Measurements from ENCODE around the gene KAT7.

KAT7 gene

DNA sequence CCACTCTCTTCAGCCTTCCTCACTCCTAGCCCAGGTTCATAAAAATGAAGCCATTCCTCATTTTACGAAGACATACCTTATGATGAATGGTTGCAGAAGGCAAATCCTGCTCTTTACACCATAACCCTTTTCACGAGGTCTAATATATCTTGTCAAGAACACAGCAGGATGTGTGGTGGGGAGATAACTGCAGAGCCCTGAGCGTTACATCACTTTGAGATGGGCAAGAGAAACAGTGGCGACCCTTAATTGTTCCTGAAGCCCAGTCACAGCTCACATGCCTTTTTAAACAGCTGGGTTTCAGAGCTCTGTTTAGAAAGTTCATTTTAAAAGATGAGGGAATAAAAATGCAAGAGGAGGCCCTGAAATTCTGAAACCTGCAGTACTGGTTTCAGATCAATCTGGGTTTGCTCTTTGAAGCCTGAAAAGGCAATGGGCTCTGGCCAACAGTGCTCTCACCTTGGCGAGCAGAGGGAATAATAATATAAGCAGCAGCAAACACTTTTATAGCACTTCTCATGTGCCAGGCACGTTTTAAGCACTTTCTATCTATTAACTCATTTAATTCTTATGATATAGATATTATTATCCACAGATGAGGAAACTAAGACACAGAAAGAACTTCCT, 27.4 kb upstream of the KAT7 start:
- DNase-seq (ENCODE audit: low read depth in 2 of 2) = no peak

DNA sequence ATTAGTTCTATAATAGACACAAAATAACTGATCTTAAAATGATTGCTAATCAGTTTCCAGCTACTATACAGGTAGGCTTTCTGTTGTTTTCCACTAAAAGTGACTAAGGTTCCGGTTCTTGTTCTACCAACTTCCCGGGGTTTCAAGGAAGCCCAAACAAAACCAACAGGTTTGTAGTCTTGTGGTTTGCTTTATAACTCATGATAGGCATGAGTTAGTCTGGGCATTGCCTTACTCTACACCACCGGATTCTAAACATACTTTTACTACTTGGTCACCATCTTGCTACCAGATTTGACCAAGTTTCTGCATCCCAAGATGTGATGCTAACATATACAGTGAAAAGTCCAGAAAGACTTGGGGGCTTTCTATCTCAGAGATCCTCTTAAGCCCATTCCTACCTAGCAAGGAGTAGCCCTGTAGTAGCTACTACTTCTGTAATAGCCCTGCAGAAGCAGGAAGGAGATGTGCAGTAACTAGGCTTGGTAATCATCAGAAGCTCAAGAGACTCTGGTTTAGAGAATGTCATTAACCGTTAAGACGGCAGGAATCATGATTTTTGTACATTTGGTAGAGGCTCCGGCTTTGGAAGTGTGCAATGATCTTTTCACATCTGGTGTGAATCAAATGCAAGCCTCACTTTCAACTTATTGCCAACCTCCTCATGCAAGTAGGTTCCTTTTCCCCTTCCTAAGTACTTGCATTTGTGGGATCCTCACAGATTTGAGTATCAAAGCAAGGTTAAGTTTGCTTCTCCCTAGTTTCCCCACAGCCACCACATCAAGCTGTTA, 26.1 kb upstream of the KAT7 start:
- DNase-seq (ENCODE audit: low read depth in 2 of 2) = no peak

DNA sequence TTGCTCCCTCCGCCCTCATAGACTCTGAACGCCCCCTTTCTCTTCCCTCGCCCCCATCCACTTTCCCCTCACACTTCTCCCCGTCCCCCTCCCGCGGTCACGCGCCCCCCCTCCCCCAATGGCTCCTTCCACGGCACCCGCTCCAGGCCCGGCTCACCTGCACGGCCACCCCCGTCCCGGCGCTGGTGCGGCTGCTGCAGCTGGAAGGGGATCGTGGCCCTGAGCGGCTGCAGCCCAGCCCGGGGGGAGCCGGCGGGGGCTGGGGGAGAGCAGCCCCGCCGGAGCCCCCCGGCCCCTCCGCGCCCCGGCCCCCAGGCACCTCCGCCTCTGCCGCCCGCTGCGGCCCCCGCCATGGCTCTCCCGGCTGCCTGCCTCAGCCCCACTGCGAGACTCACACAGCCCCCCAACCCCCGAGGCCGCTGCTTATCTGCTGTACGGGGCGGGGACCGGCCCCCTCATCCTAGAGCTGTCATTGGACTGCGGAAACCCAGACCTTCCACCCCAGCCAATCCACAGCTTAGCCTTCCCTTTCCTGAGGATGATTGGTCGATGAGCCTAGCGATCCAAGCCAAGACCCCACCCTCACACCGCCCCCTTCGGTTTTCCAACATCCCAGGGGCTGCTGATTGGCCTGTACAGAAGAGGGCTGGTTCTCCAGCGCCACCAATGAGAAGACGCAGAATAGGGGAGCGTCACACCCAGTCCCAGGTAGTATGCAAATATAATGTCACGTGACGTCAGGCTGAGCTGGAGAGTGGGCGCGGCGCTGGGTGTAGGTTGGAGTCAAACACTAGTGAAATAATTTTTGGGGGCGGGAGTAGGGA, 24.5 kb upstream of the KAT7 start, which contains the start of gene FAM117A:
Gene FAM117A, minus strand, starts transcription at position 397 of the 824 bp plus-strand sequence. Its CDS starts 44 bp downstream, at position 353.
- peak; percentile 93 to 94 for DNase-seq (ENCODE audit: low read depth in 2 of 2)

DNA sequence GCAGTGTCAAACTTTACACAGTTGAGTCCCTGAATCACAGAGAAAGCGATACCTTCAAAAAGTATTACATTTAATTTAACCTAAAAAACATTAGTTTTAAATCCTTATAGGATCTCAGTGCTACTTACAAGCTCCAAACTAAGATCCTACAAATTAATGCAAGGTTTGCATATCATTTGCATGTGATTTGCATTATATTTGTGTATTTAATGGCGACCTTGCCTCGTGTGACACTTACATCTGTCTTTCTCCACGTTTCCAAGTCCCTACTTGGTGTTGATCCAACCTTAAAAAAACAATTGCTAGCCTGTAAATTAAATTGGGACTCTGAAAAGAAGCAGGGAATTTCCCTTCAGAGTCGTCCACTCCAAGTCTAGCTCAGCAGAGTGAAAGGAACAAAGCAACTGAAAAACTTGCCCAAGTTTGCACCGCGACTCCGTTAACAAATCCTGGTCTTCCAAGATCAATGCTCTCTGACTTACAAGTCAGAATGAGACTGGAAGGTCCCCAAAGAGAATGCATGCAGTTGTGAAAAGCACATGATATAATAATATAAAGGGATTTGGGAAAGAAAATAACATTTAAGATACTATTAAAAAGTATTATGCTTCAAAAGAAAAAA, 23.8 kb upstream of the KAT7 start:
- DNase-seq (ENCODE audit: low read depth in 2 of 2) = no peak

- no peak for DNase-seq (ENCODE audit: low read depth in 2 of 2)
These were observed 21.5 kb upstream of the KAT7 start for GRCh38 chr17:49766918-49767530.

DNA sequence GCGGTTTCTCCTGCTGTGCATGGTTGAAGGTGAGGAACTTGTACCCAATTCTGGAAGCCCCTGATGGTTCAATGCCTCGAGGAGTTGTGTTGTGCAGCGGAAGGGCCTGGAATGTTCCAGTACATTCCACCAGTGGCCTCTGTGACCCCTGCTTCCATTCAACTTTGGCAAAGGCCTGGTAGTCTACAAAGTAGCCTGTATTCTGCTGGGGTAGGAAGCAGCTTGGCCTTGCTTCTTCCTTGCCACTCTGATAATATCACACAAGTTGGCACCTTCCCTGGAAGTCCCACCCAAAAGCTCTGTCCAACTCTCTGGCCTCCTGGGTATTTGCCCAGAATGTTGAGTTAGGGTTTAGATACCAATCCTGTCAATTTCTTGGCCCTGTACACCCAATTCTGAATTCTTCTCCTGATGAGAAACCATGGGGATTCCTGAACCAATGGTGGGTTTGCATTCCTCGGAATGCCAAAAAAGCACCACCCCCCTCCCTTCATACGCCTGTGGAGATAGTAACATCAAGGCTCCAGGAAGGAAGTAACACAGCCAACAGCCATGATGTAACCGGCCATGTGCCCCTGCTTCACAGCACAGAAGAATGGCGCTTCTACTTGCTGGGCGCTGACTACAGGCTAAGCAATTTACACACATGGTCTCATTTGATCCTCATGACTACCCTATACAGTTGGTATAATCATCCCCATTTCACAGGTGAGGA, 12.8 kb upstream of the KAT7 start:
- DNase-seq (ENCODE audit: low read depth in 2 of 2) = no peak

DNA sequence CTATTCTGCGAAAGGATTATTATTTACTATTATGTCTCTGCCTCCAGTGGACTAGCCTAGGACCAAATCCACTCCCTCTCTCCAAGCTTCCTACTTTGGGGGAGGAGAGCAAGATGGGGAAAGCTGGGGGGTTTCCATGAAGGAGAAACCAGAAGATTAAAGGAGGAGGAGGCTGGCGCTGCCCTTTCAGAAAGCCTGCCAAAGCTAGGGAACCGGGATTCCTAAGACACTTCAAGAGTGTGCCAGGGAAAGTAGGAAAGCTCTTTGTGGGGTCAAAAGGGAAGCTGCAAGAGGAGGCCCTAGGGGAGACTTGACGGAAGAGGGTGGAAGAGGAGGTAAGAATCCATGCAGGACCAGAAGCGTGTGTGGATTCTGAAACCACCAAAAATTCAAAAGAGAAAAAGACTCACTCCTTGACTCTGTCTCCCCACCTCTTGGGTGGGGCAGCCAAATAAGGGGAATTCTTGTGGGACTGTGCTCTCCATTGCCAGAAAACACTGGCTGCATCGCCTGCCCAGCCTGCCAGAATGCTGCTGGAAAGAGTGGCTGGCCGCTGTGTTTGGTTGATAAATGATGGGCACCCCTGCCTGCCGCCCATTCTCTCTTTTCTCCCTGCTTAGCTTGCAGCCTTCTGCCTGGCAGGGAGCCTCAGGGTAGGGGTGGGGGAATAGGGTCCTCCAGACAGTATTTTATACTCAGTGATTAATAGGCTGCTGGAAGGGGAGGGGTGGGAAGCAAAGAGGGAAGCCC, 11.8 kb upstream of the KAT7 start:
- no peak for DNase-seq (ENCODE audit: low read depth in 2 of 2)

GRCh38 chr17:49777563-49777962, 10.9 kb upstream of the KAT7 start:
- no peak for DNase-seq (ENCODE audit: low read depth in 2 of 2)

DNA sequence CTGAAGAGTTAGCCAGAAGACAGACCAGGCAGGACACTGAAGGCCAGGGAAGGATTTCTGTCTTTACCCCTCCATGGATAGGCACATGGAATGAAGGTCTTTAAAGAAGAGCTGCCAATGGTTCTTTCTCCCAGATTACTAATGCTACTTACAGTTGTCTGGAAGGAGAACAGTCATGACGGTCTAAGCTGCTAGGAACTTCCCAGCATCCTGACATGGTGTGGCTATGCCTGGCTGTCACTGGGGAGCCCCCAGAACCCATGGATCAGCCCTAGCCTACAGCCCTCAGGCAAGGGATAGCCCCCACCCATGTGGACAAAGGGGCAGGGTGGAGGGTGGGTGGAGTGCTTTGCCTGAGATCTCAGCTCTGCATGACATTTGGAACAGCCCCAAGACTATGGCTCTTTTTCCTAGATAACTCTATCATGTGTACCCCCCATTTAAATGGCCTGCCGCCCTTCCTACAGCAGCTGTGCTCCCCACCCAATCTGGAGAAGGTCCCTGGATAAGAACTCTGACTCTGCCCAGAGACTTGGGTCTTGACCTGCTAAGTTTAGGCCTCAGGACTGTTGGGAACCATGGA, 9.2 kb upstream of the KAT7 start:
- no peak for DNase-seq (ENCODE audit: low read depth in 2 of 2)

DNA sequence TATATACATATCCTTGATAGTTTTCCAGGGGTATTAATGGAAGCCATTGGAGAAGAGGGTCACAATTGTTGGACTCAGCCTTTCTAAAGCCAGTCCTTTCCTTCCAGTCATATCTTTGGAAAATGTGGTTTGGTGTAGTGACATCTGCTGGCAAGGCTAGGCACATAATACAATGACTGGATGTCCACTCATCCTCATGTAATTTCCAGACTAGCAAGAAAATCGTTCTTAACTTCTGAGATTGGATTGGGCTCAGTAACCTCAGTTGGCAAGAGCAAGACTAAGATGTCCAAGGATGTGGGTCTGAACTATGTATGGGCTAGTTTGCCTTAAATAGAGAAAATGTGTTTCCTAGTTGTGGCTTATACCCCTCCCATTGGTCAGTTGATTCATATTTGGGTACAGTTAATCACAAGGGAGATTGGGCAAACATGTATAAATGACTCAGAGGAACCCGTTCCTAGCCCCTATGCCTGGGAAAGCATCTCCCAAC, 8.7 kb upstream of the KAT7 start:
- DNase-seq (ENCODE audit: low read depth in 2 of 2) = peak; percentile 35 to 36

- DNase-seq (ENCODE audit: low read depth in 2 of 2) = no peak
These were observed 5.3 kb upstream of the KAT7 start for GRCh38 chr17:49783071-49783715.

- DNase-seq (ENCODE audit: low read depth in 2 of 2) = no peak
These were observed 4.7 kb upstream of the KAT7 start for GRCh38 chr17:49783791-49784190.

GRCh38 chr17:49784636-49785035, 3.8 kb upstream of the KAT7 start:
- DNase-seq (ENCODE audit: low read depth in 2 of 2) = no peak

DNA sequence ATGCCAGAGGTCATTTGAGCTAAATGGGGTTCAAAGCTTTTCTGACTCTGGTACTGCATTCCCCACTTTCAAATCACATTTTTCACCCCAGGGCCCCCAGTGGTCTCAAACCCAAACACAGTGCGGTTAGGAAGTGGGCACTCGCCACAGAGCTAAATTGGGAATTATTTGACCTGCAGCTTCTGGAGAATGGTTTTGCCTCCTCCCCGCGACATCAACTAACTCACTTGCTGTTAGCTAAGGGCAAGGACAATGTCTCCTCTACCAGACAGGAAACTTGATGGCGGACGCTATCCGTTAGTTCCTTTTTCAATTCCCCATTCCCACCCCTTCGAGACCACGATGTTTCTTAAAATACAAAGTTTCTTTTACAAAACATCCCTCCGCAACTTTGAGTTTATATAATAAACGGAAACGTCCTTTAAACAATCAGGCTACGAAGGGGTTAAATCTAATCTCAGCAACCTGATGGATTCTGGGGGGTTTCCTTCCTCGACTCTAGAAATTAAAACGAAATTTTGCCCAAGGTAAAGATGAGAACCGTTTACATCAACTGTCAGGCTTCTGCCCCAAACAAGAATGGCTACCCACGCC, 500 bp upstream of the KAT7 start:
- DNase-seq (ENCODE audit: low read depth in 2 of 2) = no peak

DNA sequence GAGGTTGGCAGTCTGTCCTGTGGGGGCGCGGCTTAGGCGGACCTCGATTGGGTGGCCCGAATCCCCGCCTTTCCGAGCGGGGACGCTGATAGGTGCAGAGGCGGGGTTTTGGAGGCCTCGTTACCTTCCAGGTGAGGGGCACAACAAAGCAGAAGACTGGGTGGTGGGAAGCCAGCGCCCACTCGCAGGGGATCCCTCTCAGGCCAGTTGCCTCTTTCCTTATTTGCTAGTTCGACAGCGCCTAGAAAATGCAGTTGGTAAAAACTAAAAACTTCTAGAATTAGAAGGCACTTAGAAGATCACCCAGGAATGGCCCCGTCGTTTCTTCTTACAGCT, 730 bp downstream of the KAT7 start:
- no peak for DNase-seq (ENCODE audit: low read depth in 2 of 2)

- DNase-seq (ENCODE audit: low read depth in 2 of 2) = no peak
These were observed 4.8 kb downstream of the KAT7 start for GRCh38 chr17:49793309-49793708.

DNA sequence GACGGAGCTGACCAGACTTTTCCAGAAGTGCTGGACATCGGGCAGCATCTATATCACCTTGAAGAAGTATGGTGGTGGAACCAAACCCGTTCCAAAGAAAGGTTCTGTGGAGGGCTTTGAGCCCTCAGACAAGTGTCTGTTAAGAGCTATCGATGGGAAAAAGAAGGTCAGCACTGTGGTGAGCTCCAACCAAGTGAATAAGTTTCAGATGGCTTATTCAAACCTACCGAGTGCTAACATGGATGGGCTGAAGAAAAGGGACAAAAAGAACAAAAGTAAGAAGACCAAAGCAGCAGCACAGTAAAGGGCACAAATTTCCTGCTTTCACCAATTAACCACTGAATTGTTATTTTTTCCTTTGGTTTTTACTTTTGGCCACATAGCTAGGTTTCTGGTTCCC, 6.9 kb downstream of the KAT7 start:
- DNase-seq (ENCODE audit: low read depth in 2 of 2) = no peak

DNA sequence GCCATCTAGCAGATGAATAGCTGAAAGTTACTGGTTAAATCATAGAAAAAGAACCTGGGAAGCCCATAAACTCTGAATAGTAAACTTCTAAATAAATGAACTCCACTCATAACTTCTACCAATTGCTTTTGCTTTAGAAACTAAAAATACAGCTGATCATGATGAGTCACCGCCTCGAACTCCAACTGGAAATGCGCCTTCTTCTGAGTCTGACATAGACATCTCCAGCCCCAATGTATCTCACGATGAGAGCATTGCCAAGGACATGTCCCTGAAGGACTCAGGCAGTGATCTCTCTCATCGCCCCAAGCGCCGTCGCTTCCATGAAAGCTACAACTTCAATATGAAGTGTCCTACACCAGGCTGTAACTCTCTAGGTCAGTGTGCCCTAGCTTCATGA, 9.7 kb downstream of the KAT7 start:
- no peak for DNase-seq (ENCODE audit: low read depth in 2 of 2)

GRCh38 chr17:49798738-49799137, 10.3 kb downstream of the KAT7 start:
- no peak for DNase-seq (ENCODE audit: low read depth in 2 of 2)
